NK-92 treated with Interleukin-12 subunit alpha and Interleukin-12 subunit beta, amount 100 ng/mL, for 24 hours (cell line): ENCODE measurements around the gene SLC13A2.
"Not testable (repeated sequence)": the region's sequence is repeated elsewhere in the genome, so short reads cannot be mapped to it uniquely, and the experiment has no call there.

Source experiments
- DNase-seq: peaks from one replicate; lab custom pipeline; 2025; lab: John Stamatoyannopoulos, UW

Gene SLC13A2

GRCh38 chr17:28518132-28518531 lies 44.7 kb downstream of the SLC13A2 start:
- no peak for DNase-seq

GRCh38 chr17:28518578-28518977 lies 45.1 kb downstream of the SLC13A2 start:
- DNase-seq, result no peak

GRCh38 chr17:28519236-28519635 lies 45.8 kb downstream of the SLC13A2 start:
- no peak for DNase-seq

GRCh38 chr17:28520687-28521086 lies 47.2 kb downstream of the SLC13A2 start:
- no peak for DNase-seq

- no peak for DNase-seq
These were observed 48.1 kb downstream of the SLC13A2 start for GRCh38 chr17:28521311-28522085.

GRCh38 chr17:28522281-28522680 lies 48.8 kb downstream of the SLC13A2 start:
- not testable (repeated sequence) for DNase-seq

- no peak for DNase-seq
These were observed 49.7 kb downstream of the SLC13A2 start for GRCh38 chr17:28523186-28523585.

- DNase-seq, result no peak
These were observed 50.4 kb downstream of the SLC13A2 start for GRCh38 chr17:28523876-28524275.

- DNase-seq, result no peak
These were observed 51.3 kb downstream of the SLC13A2 start for GRCh38 chr17:28524476-28525424.

- no peak for DNase-seq
These were observed 52.9 kb downstream of the SLC13A2 start for GRCh38 chr17:28526381-28526780.

GRCh38 chr17:28527181-28527681 lies 53.8 kb downstream of the SLC13A2 start:
- no peak for DNase-seq

- no peak for DNase-seq
These were observed 54.4 kb downstream of the SLC13A2 start for GRCh38 chr17:28527859-28528258.

- DNase-seq, result no peak
These were observed 55.0 kb downstream of the SLC13A2 start for GRCh38 chr17:28528327-28529012.

- DNase-seq, result no peak
These were observed 55.6 kb downstream of the SLC13A2 start for GRCh38 chr17:28529013-28529400.

GRCh38 chr17:28530250-28530649 lies 56.8 kb downstream of the SLC13A2 start:
- no peak for DNase-seq

GRCh38 chr17:28530926-28531325 lies 57.5 kb downstream of the SLC13A2 start:
- DNase-seq, result no peak

- DNase-seq, result no peak
These were observed 58.9 kb downstream of the SLC13A2 start for GRCh38 chr17:28532050-28532960.

GRCh38 chr17:28533091-28533807 lies 59.8 kb downstream of the SLC13A2 start:
- DNase-seq, result no peak

- no peak for DNase-seq
These were observed 61.4 kb downstream of the SLC13A2 start for GRCh38 chr17:28534740-28535375.
